IMR-90 (cell line): Measurements from ENCODE around the gene ARSJ. TPM values are rescaled to one million over a fixed set of nuclear protein-coding genes. Genes with fewer than 3 reads are reported as not detected.
A peak's percentile ranks its signal among the peaks of the same experiment; 100 is the strongest.

Experiments
- ATAC-seq: fragments of 200-7000 bp; cut with Tn5 transposase; 2 replicates; pipeline ENCODE4 v1.9.1; 2020; ENCODE audit warnings: low read depth, mild to moderate bottlenecking, moderate library complexity
- BruUV-seq: library from RNA; stranded (reverse); fragments of 400-500 nt; replicated peaks from 2 replicates; lab custom pipeline; 2021; lab: Mats Ljungman, UMichigan
- CTCF ChIA-PET: fragments of 300-600 bp; formaldehyde crosslinking; extraction: SDS; loops from one replicate; lab custom pipeline; 2021; ENCODE audit warnings: antibody characterized with exemption; lab: Yijun Ruan, JAX
- POLR2A ChIA-PET: fragments of 300-600 bp; sonication (Branson Sonifier 250); formaldehyde crosslinking; loops from one replicate; lab custom pipeline; 2022; ENCODE audit warnings: antibody characterized with exemption; ENCODE audit not compliant: unreplicated experiment; lab: Charles Lee
- DNase-seq: peaks from one replicate; pipeline ENCODE4 v3.0.0; 2013
- H2AFZ ChIP-seq: replicated peaks from 2 replicates; pipeline ENCODE3; 2013; ENCODE audit warnings: low read length, mild to moderate bottlenecking; ENCODE audit not compliant: poor library complexity
- H2AK5ac ChIP-seq: 2 replicates; pipeline ENCODE4 v1.6.1; 2013; ENCODE audit warnings: low read depth, low read length, inconsistent platforms
- H2AK9ac ChIP-seq: replicated peaks from 2 replicates; pipeline ENCODE3; 2013; ENCODE audit warnings: mild to moderate bottlenecking, low read depth, low read length, moderate library complexity; ENCODE audit not compliant: poor library complexity
- H2BK120ac ChIP-seq: 2 replicates; pipeline ENCODE4 v1.6.1; 2013; ENCODE audit warnings: low read depth, low read length, inconsistent platforms
- H2BK15ac ChIP-seq: 3 replicates; pipeline ENCODE4 v1.6.1; 2013; ENCODE audit warnings: low read depth, low read length, inconsistent platforms
- H2BK20ac ChIP-seq: 2 replicates; pipeline ENCODE4 v1.6.1; 2013; ENCODE audit warnings: low read depth, mild to moderate bottlenecking, inconsistent platforms, low read length, moderate library complexity
- H2BK5ac ChIP-seq: 2 replicates; pipeline ENCODE4 v1.6.1; 2013; ENCODE audit warnings: mild to moderate bottlenecking, low read depth, low read length, inconsistent platforms; ENCODE audit not compliant: poor library complexity, severe bottlenecking
- H3K14ac ChIP-seq: replicated peaks from 2 replicates; pipeline ENCODE4 v1.6.1; 2013; ENCODE audit warnings: low read depth, low read length, inconsistent platforms
- H3K18ac ChIP-seq: 2 replicates; pipeline ENCODE4 v1.6.1; 2013; ENCODE audit warnings: low read depth, low read length, control low read depth
- H3K23ac ChIP-seq: 2 replicates; pipeline ENCODE4 v1.6.1; 2013; ENCODE audit warnings: low read depth, low read length, inconsistent platforms
- H3K27ac ChIP-seq: 2 replicates; pipeline ENCODE4 v1.5.1; 2013; ENCODE audit warnings: mild to moderate bottlenecking, control low read depth, low read length; ENCODE audit not compliant: insufficient read depth
- H3K27me3 ChIP-seq: 2 replicates; pipeline ENCODE4 v1.6.1; 2013; ENCODE audit warnings: low read length; ENCODE audit not compliant: control insufficient read depth, insufficient read depth
- H3K36me3 ChIP-seq: 2 replicates; pipeline ENCODE4 v1.6.1; 2013; ENCODE audit warnings: low read length, mixed read lengths; ENCODE audit not compliant: control insufficient read depth, insufficient read depth
- H3K4ac ChIP-seq: 2 replicates; pipeline ENCODE4 v1.6.1; 2013; ENCODE audit warnings: low read depth, low read length, inconsistent platforms
- H3K4me1 ChIP-seq: 2 replicates; pipeline ENCODE4 v1.6.1; 2013; ENCODE audit warnings: low read length, mixed read lengths; ENCODE audit not compliant: control insufficient read depth, insufficient read depth
- H3K4me2 ChIP-seq: 2 replicates; pipeline ENCODE4 v1.6.1; 2013; ENCODE audit warnings: low read depth, mild to moderate bottlenecking, control low read depth, low read length, moderate library complexity
- H3K4me3 ChIP-seq: 2 replicates; pipeline ENCODE4 v1.5.1; 2013; ENCODE audit warnings: low read depth, mild to moderate bottlenecking, control low read depth, low read length, moderate library complexity; ENCODE audit not compliant: insufficient read depth
- H3K56ac ChIP-seq: 2 replicates; pipeline ENCODE4 v1.6.1; 2013; ENCODE audit warnings: low read length, inconsistent platforms; ENCODE audit not compliant: insufficient read depth; ENCODE audit errors: extremely low read depth
- H3K79me1 ChIP-seq, 2 experiments: 2 replicates each; pipeline ENCODE4 v1.6.1; 2013; ENCODE audit warnings: low read length in 2 of 2, inconsistent platforms in 1 of 2, low read depth in 1 of 2
- H3K9ac ChIP-seq: 2 replicates; pipeline ENCODE4 v1.6.1; 2013; ENCODE audit warnings: low read depth, low read length, control low read depth
- H3K9me1 ChIP-seq: 2 replicates; pipeline ENCODE4 v1.6.1; 2013; ENCODE audit warnings: low read length, inconsistent platforms; ENCODE audit not compliant: insufficient read depth
- H3K9me3 ChIP-seq: 2 replicates; pipeline ENCODE4 v1.6.1; 2013; ENCODE audit warnings: low read length; ENCODE audit not compliant: control insufficient read depth, insufficient read depth
- H4K20me1 ChIP-seq: 2 replicates; pipeline ENCODE4 v1.6.1; 2013; ENCODE audit warnings: low read length, inconsistent platforms; ENCODE audit not compliant: insufficient read depth
- H4K5ac ChIP-seq: 2 replicates; pipeline ENCODE4 v1.6.1; 2013; ENCODE audit warnings: mild to moderate bottlenecking, low read depth, low read length, control low read depth
- H4K8ac ChIP-seq, 2 experiments: 2 replicates each; pipeline ENCODE4 v1.6.1; 2013; ENCODE audit warnings: low read depth in 2 of 2, low read length in 2 of 2, control low read depth in 1 of 2, inconsistent platforms in 1 of 2
- H4K91ac ChIP-seq: 2 replicates; pipeline ENCODE4 v1.6.1; 2013; ENCODE audit warnings: low read depth, low read length, inconsistent platforms; ENCODE audit not compliant: insufficient read depth
- BHLHE40 ChIP-seq: fragments of 150-350 bp; IDR thresholded peaks from 2 replicates; pipeline ENCODE4 v1.6.1; 2016; ENCODE audit warnings: mild to moderate bottlenecking, low read depth, low read length
- CEBPB ChIP-seq: IDR thresholded peaks from 2 replicates; pipeline ENCODE4 v1.6.1; 2012; ENCODE audit warnings: low read depth, low read length, improper control_type of control experiment
- CHD1 ChIP-seq: IDR thresholded peaks from 2 replicates; pipeline ENCODE4 v1.6.1; 2012; ENCODE audit warnings: low read depth, low read length, improper control_type of control experiment
- FOS ChIP-seq: fragments of 150-350 bp; IDR thresholded peaks from 2 replicates; pipeline ENCODE4 v1.6.1; 2016; ENCODE audit warnings: low read depth, low read length
- MAFK ChIP-seq: IDR thresholded peaks from 2 replicates; pipeline ENCODE4 v1.6.1; 2012; ENCODE audit warnings: low read depth, low read length, improper control_type of control experiment
- MXI1 ChIP-seq: IDR thresholded peaks from 2 replicates; pipeline ENCODE4 v1.6.1; 2012; ENCODE audit warnings: low read depth, mild to moderate bottlenecking, low read length, moderate library complexity, borderline replicate concordance
- NFE2L2 ChIP-seq: fragments of 150-350 bp; IDR thresholded peaks from 2 replicates; pipeline ENCODE4 v1.6.1; 2016; ENCODE audit warnings: low read depth, mild to moderate bottlenecking, low read length
- POLR2A ChIP-seq: IDR thresholded peaks from 2 replicates; pipeline ENCODE4 v1.6.1; 2012; ENCODE audit warnings: mild to moderate bottlenecking, low read depth, low read length
- RCOR1 ChIP-seq: IDR thresholded peaks from 2 replicates; pipeline ENCODE4 v1.6.1; 2012; ENCODE audit warnings: mild to moderate bottlenecking, low read length, improper control_type of control experiment; ENCODE audit not compliant: insufficient replicate concordance
- SMC3 ChIP-seq: fragments of 150-350 bp; IDR thresholded peaks from 2 replicates; pipeline ENCODE4 v1.6.1; 2016; ENCODE audit warnings: low read depth, mild to moderate bottlenecking, antibody characterized with exemption, low read length, moderate library complexity
- dilution Hi-C: fragments of 300-500 bp; cut with HindIII; formaldehyde crosslinking; loops from one replicate; pipeline ENCODE4 v1.14.3; 2018; ENCODE audit warnings: low sequenced_read_pairs; ENCODE audit not compliant: unreplicated experiment
- in situ Hi-C: fragments of 300-500 bp; cut with MboI; formaldehyde crosslinking; loops from 3 replicates; pipeline ENCODE4 v1.14.3; 2019; ENCODE audit warnings: low sequenced_read_pairs, inconsistent platforms, mixed read lengths
- intact Hi-C: fragments of 100-400 bp; cut with micrococcal nuclease; formaldehyde crosslinking; loops from 2 replicates; pipeline ENCODE4 v1.10.0; 2022
- polyA plus RNA-seq, 3 experiments: library from polyadenylated mRNA; depleted of rRNA; stranded (reverse); fragments of >200 nt; gene quantifications; 2 replicates each; pipeline ENCODE4 v1.2.3, GENCODE V29; 2012; ENCODE audit warnings: low replicate concordance in 1 of 3
- total RNA-seq: library from RNA; depleted of rRNA; stranded (reverse); fragments of >200 nt; gene quantifications from 2 replicates; pipeline ENCODE4 v1.2.3, GENCODE V29; 2012
- TF ChIP-seq, protein P1 (sequence below): fragments of 150-350 bp; IDR thresholded peaks from 2 replicates; pipeline ENCODE4 v1.6.1; 2016; ENCODE audit warnings: low read depth, mild to moderate bottlenecking, low read length, moderate library complexity, borderline replicate concordance
- TF ChIP-seq, protein P2 (sequence below): fragments of 150-350 bp; IDR thresholded peaks from 2 replicates; pipeline ENCODE4 v1.6.1; 2017; ENCODE audit warnings: mild to moderate bottlenecking, antibody characterized with exemption, low read length, low read depth

The ARSJ gene
- total and polyA plus RNA-seq, 2 of the 4 experiments (the other 2 are of a cell fraction): 47.7 to 143 TPM

DNA sequence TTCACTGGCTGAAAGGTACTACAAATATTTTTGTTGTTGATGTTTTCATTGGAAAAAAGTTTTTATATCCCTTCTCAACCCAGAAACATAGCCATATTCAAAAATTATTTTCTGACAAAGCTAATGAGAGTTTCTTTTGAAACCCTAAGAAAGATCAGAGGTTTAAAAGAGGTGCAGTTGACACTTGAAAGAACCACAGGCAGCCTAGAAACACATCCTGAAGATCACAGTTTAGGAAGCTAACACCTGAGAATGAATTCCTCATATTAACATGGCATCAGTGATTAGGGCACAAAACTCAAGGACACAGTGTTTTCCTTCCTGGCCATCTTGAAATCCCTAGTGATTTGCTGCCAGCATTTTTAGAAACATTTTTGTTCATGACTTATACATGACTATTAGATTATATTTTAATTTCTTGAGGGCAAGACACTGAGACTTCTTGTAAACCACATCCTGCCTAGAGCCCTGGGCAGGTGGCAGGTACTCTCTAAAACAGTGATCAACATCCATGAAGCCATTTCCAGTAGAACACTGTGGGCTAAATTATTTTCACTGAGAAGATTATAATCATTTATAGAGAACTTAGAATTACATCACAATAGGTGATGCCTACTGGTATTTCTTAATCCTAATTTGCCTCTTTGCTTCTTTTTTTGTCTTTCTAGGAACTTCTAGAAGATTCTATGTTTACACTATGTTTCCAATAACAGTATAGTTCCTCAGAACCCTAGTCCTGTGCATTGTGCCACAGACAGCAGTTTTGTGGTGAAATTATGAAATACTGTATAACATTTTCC, 80.0 kb downstream of the ARSJ start:
- Histone ChIP-seq H2BK20ac (no peak overlapping the region), H3K79me1 (peaks cover 4 to 43% of the 10 kb centered on the region in 2 experiments; a peak in 3 of 4 replicates), H3K56ac (no peak overlapping the region), H3K23ac (0 out of 2 replicates have a peak overlapping the region, but pooled peaks have one; percentile 4), H3K27me3 (no peaks in the 10 kb centered on the region), H3K4me3 (no peak overlapping the region), H3K4me2 (no peak overlapping the region), H2AK5ac (no peak overlapping the region), H2AFZ (no peak overlapping the region), H2BK120ac (no peak overlapping the region), H2BK5ac (no peak overlapping the region), H2AK9ac (no peak overlapping the region), H2BK15ac (no peak overlapping the region), H3K4ac (no peak overlapping the region), H3K36me3 (peaks cover 34% of the 10 kb centered on the region), H4K20me1 (no peaks in the 10 kb centered on the region), H3K27ac (no peak overlapping the region), H3K9me1 (peaks cover 19% of the 10 kb centered on the region), H4K91ac (no peak overlapping the region), H3K9ac (no peak overlapping the region), H4K8ac (no peak overlapping the region), H4K5ac (no peak overlapping the region), H3K14ac (no peak overlapping the region), H3K4me1 (no peaks in the 10 kb centered on the region), H3K18ac (no peak overlapping the region), H3K9me3 (no peaks in the 10 kb centered on the region)
- ChIA-PET CTCF (no interaction called here), POLR2A (no interaction called here)
- dilution Hi-C loops: no loop called here
- no peak for ATAC-seq
- TF ChIP-seq NFE2L2: no peak
- no peak for TF ChIP-seq MXI1
- TF ChIP-seq, protein P1, sequence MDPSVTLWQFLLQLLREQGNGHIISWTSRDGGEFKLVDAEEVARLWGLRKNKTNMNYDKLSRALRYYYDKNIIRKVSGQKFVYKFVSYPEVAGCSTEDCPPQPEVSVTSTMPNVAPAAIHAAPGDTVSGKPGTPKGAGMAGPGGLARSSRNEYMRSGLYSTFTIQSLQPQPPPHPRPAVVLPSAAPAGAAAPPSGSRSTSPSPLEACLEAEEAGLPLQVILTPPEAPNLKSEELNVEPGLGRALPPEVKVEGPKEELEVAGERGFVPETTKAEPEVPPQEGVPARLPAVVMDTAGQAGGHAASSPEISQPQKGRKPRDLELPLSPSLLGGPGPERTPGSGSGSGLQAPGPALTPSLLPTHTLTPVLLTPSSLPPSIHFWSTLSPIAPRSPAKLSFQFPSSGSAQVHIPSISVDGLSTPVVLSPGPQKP: no peak
- TF ChIP-seq POLR2A: no peak
- TF ChIP-seq, protein P2, sequence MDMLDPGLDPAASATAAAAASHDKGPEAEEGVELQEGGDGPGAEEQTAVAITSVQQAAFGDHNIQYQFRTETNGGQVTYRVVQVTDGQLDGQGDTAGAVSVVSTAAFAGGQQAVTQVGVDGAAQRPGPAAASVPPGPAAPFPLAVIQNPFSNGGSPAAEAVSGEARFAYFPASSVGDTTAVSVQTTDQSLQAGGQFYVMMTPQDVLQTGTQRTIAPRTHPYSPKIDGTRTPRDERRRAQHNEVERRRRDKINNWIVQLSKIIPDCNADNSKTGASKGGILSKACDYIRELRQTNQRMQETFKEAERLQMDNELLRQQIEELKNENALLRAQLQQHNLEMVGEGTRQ: no peak
- TF ChIP-seq SMC3: no peak
- TF ChIP-seq RCOR1: no peak
- no peak for TF ChIP-seq CEBPB
- TF ChIP-seq FOS: no peak
- TF ChIP-seq MAFK: no peak
- no peak for TF ChIP-seq BHLHE40
- no peak for TF ChIP-seq CHD1
- in situ Hi-C loops: loop anchor here (10.0 kb wide), 1 partner anchor 505 kb away; no protein-coding TSS in a partner anchor
- intact Hi-C loops: loop anchor here (10.0 kb wide), 1 partner anchor 475 kb away; no protein-coding TSS in a partner anchor
- BruUV-seq: no TSS peak
- DNase-seq: no peak
